Gastrocnemius medialis (tissue), 4 donors: Measurements from ENCODE around the gene ADRB2.

ENCODE experiments used
- POLR2A ChIP-seq, 2 donors: fragments of 450-650 bp; IDR thresholded peaks; one replicate each; pipeline ENCODE4 v1.6.1; 2017; ENCODE audit warnings: antibody characterized with exemption in 2 of 2, mild to moderate bottlenecking in 2 of 2, moderate library complexity in 2 of 2
- TF ChIP-seq, protein P1 (sequence below), 5 experiments: fragments of 450-650 bp in 3 of 5; fragments of 200-600 bp in 2 of 5; sonication (generic) in 2 of 5; IDR thresholded peaks in 4 of 5; conservative IDR thresholded peaks in 1 of 5; 1 replicate in 4 of 5; 2 replicates in 1 of 5; pipeline ENCODE4 v1.5.1; 2016 to 2019; ENCODE audit warnings: antibody characterized with exemption in 5 of 5, mild to moderate bottlenecking in 3 of 5, moderate library complexity in 3 of 5

DNA sequence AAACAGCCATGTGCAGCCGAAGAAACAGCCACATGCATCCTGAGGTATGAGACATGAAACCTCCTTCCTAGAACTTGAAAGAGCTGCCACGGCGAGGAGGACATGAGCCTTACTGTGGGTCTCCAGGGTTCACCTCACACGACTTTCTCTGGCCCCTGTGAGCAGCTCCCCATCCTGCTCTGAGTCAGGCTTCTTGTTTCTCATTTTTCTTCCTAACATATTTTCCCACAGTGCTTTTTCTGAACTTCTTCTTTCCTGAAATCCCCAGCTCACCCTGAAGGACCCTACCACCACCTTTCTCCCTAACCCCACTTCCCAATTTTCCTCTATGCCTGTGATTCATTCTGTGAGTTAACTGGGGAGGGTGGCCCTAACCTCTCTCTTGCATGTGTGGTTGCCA, 33.7 kb upstream of the ADRB2 start:
- TF ChIP-seq, protein P1, sequence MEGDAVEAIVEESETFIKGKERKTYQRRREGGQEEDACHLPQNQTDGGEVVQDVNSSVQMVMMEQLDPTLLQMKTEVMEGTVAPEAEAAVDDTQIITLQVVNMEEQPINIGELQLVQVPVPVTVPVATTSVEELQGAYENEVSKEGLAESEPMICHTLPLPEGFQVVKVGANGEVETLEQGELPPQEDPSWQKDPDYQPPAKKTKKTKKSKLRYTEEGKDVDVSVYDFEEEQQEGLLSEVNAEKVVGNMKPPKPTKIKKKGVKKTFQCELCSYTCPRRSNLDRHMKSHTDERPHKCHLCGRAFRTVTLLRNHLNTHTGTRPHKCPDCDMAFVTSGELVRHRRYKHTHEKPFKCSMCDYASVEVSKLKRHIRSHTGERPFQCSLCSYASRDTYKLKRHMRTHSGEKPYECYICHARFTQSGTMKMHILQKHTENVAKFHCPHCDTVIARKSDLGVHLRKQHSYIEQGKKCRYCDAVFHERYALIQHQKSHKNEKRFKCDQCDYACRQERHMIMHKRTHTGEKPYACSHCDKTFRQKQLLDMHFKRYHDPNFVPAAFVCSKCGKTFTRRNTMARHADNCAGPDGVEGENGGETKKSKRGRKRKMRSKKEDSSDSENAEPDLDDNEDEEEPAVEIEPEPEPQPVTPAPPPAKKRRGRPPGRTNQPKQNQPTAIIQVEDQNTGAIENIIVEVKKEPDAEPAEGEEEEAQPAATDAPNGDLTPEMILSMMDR (IDR thresholded peaks at IDR 0.05 in 4 of 5, conservative IDR thresholded peaks at IDR 0.05 in 1 of 5): no peak
- no peak for TF ChIP-seq POLR2A (IDR thresholded peaks at IDR 0.05)
